Activated CD8-positive, alpha-beta memory T cell treated with anti-CD3 and anti-CD28 coated beads, Interleukin-2, amount 50 U/mL, for 4 hours (primary cell): ENCODE data around the gene CTNNA3.

Experiments used
- DNase-seq: peaks from one replicate; pipeline ENCODE4 v3.0.0-alpha.2; 2020

CTNNA3 gene

GRCh38 chr10:66329147-66329546 is 1366.8 kb downstream of the CTNNA3 start:
- DNase-seq = no peak

GRCh38 chr10:66326876-66327275 is 1369.1 kb downstream of the CTNNA3 start:
- no peak for DNase-seq

- no peak for DNase-seq
Observed at GRCh38 chr10:66322777-66323176, 1373.2 kb downstream of the CTNNA3 start.

- DNase-seq = no peak
Observed at GRCh38 chr10:66321723-66322665, 1374.0 kb downstream of the CTNNA3 start.

GRCh38 chr10:66318761-66319160 is 1377.2 kb downstream of the CTNNA3 start:
- DNase-seq = no peak

GRCh38 chr10:66307826-66308225 is 1388.2 kb downstream of the CTNNA3 start:
- no peak for DNase-seq

- DNase-seq = no peak
Observed at GRCh38 chr10:66301078-66301477, 1394.9 kb downstream of the CTNNA3 start.

- DNase-seq = no peak
Observed at GRCh38 chr10:66295602-66296001, 1400.4 kb downstream of the CTNNA3 start.

GRCh38 chr10:66294538-66294937 is 1401.5 kb downstream of the CTNNA3 start:
- no peak for DNase-seq

- DNase-seq = no peak
Observed at GRCh38 chr10:66292922-66293321, 1403.1 kb downstream of the CTNNA3 start.

- DNase-seq = no peak
Observed at GRCh38 chr10:66292456-66292855, 1403.5 kb downstream of the CTNNA3 start.

GRCh38 chr10:66291133-66291532 is 1404.9 kb downstream of the CTNNA3 start:
- DNase-seq = no peak

GRCh38 chr10:66284621-66285020 is 1411.4 kb downstream of the CTNNA3 start:
- no peak for DNase-seq

GRCh38 chr10:66283874-66284464 is 1412.0 kb downstream of the CTNNA3 start:
- DNase-seq = no peak

- no peak for DNase-seq
Observed at GRCh38 chr10:66283064-66283463, 1412.9 kb downstream of the CTNNA3 start.

- DNase-seq = no peak
Observed at GRCh38 chr10:66281327-66281726, 1414.7 kb downstream of the CTNNA3 start.

- DNase-seq = no peak
Observed at GRCh38 chr10:66277481-66277880, 1418.5 kb downstream of the CTNNA3 start.

GRCh38 chr10:66273966-66274519 is 1422.0 kb downstream of the CTNNA3 start:
- no peak for DNase-seq

- no peak for DNase-seq
Observed at GRCh38 chr10:66265398-66265797, 1430.6 kb downstream of the CTNNA3 start.

GRCh38 chr10:66259836-66260235 is 1436.2 kb downstream of the CTNNA3 start:
- DNase-seq = no peak

- no peak for DNase-seq
Observed at GRCh38 chr10:66258693-66259092, 1437.3 kb downstream of the CTNNA3 start.

- no peak for DNase-seq
Observed at GRCh38 chr10:66257801-66258200, 1438.2 kb downstream of the CTNNA3 start.

- no peak for DNase-seq
Observed at GRCh38 chr10:66252986-66253385, 1443.0 kb downstream of the CTNNA3 start.

GRCh38 chr10:66246177-66246576 is 1449.8 kb downstream of the CTNNA3 start:
- DNase-seq = no peak
